ENCODE results near the gene HDDC3. TPM values are rescaled to one million over a fixed set of nuclear protein-coding genes. Genes with fewer than 3 reads are reported as not detected.

The HDDC3 gene
- total and polyA plus RNA-seq, 9 of the 15 experiments (the other 6 are each of a cell fraction or from before 2014, with no cell fraction given): 14.9 to 55.8 (median 36.9) TPM

- TF ChIP-seq ZNF592 (IDR thresholded peaks at IDR 0.05) (peak; percentile 76), RFX7 (CRISPR knock-in tag; IDR thresholded peaks at IDR 0.05) (no peak), YBX1 (IDR thresholded peaks at IDR 0.05) (no peak), E2F1 (CRISPR knock-in tag; IDR thresholded peaks at IDR 0.05) (no peak), FOXA3 (CRISPR knock-in tag; conservative IDR thresholded peaks at IDR 0.05 in 1 of 2, IDR thresholded peaks at IDR 0.05 in 1 of 2) (no peak), ZNF280A (IDR thresholded peaks at IDR 0.05; ENCODE audit: low read depth, partially characterized antibody) (no peak), ZBTB2 (IDR thresholded peaks at IDR 0.05) (no peak), PCBP1 (IDR thresholded peaks at IDR 0.05; ENCODE audit: low read depth, low read length, poor library complexity, severe bottlenecking) (no peak), TFAP4 (CRISPR knock-in tag; IDR thresholded peaks at IDR 0.05; ENCODE audit: borderline replicate concordance) (peak; percentile 69; the same call in 1 of the 2 replicates), SLC30A9 (CRISPR knock-in tag; IDR thresholded peaks at IDR 0.05) (no peak), EWSR1 (IDR thresholded peaks at IDR 0.05; ENCODE audit: borderline replicate concordance, low read depth, partially characterized antibody) (no peak), NR0B1 (IDR thresholded peaks at IDR 0.05; ENCODE audit: partially characterized antibody) (no peak)
Observed at GRCh38 chr15:90885432-90886290, 46.7 kb downstream of the HDDC3 start (continued).
